ENCODE results near the gene WBP1. TPM values are rescaled to one million over a fixed set of nuclear protein-coding genes. Genes with fewer than 3 reads are reported as not detected.

WBP1 gene
- total and polyA plus RNA-seq, 10 of the 15 experiments (the other 5 are each of a cell fraction or from before 2014, with no cell fraction given): 4.2 to 76.8 (median 43.8) TPM

DNA sequence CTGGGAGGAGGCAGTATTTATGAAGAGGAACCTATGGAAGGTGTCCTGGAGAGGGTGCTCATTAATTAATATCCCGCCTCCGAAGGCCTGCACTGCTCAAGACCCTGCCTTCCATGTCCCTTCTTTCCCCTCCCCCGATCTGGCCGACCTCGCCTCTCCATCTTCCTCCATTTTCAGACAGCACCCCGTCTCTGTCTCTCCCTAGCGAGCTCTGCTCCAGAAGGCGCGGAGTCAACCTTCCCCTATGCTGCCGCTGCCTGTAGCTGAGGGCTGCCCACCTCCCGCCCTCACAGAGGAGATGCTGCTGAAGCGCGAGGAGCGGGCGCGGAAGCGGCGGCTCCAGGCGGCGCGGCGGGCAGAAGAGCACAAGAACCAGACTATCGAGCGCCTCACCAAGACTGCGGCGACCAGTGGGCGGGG is 1.1 kb upstream of the WBP1 start:
- Histone ChIP-seq H3K9me3 (replicated peaks; ENCODE audit: control insufficient read depth, insufficient read depth, low read length) (no peaks in the 10 kb centered on the region), H3K4me1 (ENCODE audit: control insufficient read depth, insufficient read depth, low read length) (peaks cover 16% of the 10 kb centered on the region), H3K4me2 (ENCODE audit: control insufficient read depth, insufficient read depth) (peak overlapping the region; percentile 91), H3K36me3 (ENCODE audit: control insufficient read depth in 2 of 2, insufficient read depth in 2 of 2, low read length in 1 of 2) (peaks cover 0 to 2% of the 10 kb centered on the region in 2 experiments; a peak in 3 of 4 replicates), H3K4me3 (peak overlapping the region; percentile 80), H3K27me3 (replicated peaks in 1 of 2; ENCODE audit: control insufficient read depth in 2 of 2, insufficient read depth in 2 of 2, low read length in 1 of 2) (no peaks in the 10 kb centered on the region), H2AFZ (ENCODE audit: control insufficient read depth, low read depth, low read length) (peak overlapping the region; percentile 66), H3K9ac (ENCODE audit: control insufficient read depth, insufficient read depth, low read length) (peak overlapping the region; percentile 73; the same call in 1 of the 2 replicates), H3K27ac (ENCODE audit: control insufficient read depth, insufficient read depth) (peak overlapping the region; percentile 96), H3K79me2 (ENCODE audit: control insufficient read depth, insufficient read depth, low read length) (peaks cover 18% of the 10 kb centered on the region), H4K20me1 (ENCODE audit: control insufficient read depth, insufficient read depth) (no peaks in the 10 kb centered on the region)
- no TSS peak for BruUV-seq (replicated peaks)
- DNase-seq (ENCODE audit: low read depth, low spot score): no peak
- in situ Hi-C loops (cut with MboI): no loop called here
- ChIA-PET SMC1A (ENCODE audit: uncharacterized antibody, unreplicated experiment) (interaction anchor here (0.7 to 5.5 kb wide), 15 partner anchors 10 to 130 kb away, joined by 3 to 24 read pairs (median 6); partner anchors contain the start of genes C2orf81, CCDC142, TTC31 and WDR54), RAD21 (ENCODE audit: unreplicated experiment) (interaction anchor here (0.5 to 3.5 kb wide), 11 partner anchors 12 to 422 kb away, joined by 3 to 21 read pairs (median 4); partner anchors contain the start of genes AUP1, CCDC142, HTRA2 and TTC31), POLR2A (interaction anchor here (0.6 to 5.8 kb wide), 10 partner anchors 10 to 141 kb away, joined by 3 to 44 read pairs (median 4); partner anchors contain the start of genes CCDC142, MRPL53, RTKN and TTC31), CTCF (interaction anchor here (0.8 to 6.7 kb wide), 11 partner anchors 18 to 131 kb away, joined by 3 to 54 read pairs (median 4); partner anchors contain the start of genes AUP1, C2orf81, CCDC142 and HTRA2)
- TF ChIP-seq TCF7 (IDR thresholded peaks at IDR 0.05; ENCODE audit: borderline replicate concordance) (no peak), MTA3 (IDR thresholded peaks at IDR 0.05; ENCODE audit: borderline replicate concordance, low read length) (no peak), CBX5 (IDR thresholded peaks at IDR 0.05; ENCODE audit: low read depth) (no peak), STAT1 (conservative IDR thresholded peaks at IDR 0.05) (no peak), JUND (IDR thresholded peaks at IDR 0.05; ENCODE audit: low read depth, low read length) (no peak), EP300 (IDR thresholded peaks at IDR 0.05; ENCODE audit: borderline replicate concordance in 1 of 2, control insufficient read depth in 1 of 2, low read depth in 2 of 2, low read length in 2 of 2) (no peak), NRF1 (conservative IDR thresholded peaks at IDR 0.05; ENCODE audit: low read depth, low read length) (no peak), IKZF2 (IDR thresholded peaks at IDR 0.05) (no peak), SIN3A (IDR thresholded peaks at IDR 0.05; ENCODE audit: low read depth, low read length) (no peak), GABPA (IDR thresholded peaks at IDR 0.05; ENCODE audit: low read depth) (no peak)
- TF ChIP-seq, protein P1, sequence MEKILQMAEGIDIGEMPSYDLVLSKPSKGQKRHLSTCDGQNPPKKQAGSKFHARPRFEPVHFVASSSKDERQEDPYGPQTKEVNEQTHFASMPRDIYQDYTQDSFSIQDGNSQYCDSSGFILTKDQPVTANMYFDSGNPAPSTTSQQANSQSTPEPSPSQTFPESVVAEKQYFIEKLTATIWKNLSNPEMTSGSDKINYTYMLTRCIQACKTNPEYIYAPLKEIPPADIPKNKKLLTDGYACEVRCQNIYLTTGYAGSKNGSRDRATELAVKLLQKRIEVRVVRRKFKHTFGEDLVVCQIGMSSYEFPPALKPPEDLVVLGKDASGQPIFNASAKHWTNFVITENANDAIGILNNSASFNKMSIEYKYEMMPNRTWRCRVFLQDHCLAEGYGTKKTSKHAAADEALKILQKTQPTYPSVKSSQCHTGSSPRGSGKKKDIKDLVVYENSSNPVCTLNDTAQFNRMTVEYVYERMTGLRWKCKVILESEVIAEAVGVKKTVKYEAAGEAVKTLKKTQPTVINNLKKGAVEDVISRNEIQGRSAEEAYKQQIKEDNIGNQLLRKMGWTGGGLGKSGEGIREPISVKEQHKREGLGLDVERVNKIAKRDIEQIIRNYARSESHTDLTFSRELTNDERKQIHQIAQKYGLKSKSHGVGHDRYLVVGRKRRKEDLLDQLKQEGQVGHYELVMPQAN (conservative IDR thresholded peaks at IDR 0.05): no peak
- TF ChIP-seq, protein P2, sequence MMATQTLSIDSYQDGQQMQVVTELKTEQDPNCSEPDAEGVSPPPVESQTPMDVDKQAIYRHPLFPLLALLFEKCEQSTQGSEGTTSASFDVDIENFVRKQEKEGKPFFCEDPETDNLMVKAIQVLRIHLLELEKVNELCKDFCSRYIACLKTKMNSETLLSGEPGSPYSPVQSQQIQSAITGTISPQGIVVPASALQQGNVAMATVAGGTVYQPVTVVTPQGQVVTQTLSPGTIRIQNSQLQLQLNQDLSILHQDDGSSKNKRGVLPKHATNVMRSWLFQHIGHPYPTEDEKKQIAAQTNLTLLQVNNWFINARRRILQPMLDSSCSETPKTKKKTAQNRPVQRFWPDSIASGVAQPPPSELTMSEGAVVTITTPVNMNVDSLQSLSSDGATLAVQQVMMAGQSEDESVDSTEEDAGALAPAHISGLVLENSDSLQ (IDR thresholded peaks at IDR 0.05): no peak
- FAIRE-seq: no peak
- 1% methylated on average over 27 of the region's 27 CpGs for WGBS (ENCODE audit: insufficient coverage, insufficient replicate concordance, low lambda C conversion rate, missing lambda C conversion rate)
- intact Hi-C loops (cut with micrococcal nuclease; ENCODE audit: unreplicated experiment): loop anchor here (1.0 kb wide), 1 partner anchor 8 kb away; the partner anchor contains the start of gene MOGS
- no peak for ATAC-seq
